Iris pigment epithelial cell (primary cell): ENCODE measurements around the gene FOXP2.
"Not testable (repeated sequence)": the region's sequence is repeated elsewhere in the genome, so short reads cannot be mapped to it uniquely, and the experiment has no call there.

Experiments
- DNase-seq: peaks from one replicate; pipeline ENCODE4 v3.0.0-alpha.2; 2011; ENCODE audit warnings: low read depth

The FOXP2 gene

GRCh38 chr7:114414156-114415063 is at the start of gene FOXP2:
Gene FOXP2 (plus strand): TSS chr7:114414815. CDS start chr7:114426512, 11,697 bp downstream.
- no peak for DNase-seq

GRCh38 chr7:114365791-114366190 is 48.8 kb upstream of the FOXP2 start:
- no peak for DNase-seq

- DNase-seq = no peak
Measured at GRCh38 chr7:114368492-114368891, 46.1 kb upstream of the FOXP2 start.

GRCh38 chr7:114369294-114369693 is 45.3 kb upstream of the FOXP2 start:
- DNase-seq = no peak

GRCh38 chr7:114372619-114373018 is 42.0 kb upstream of the FOXP2 start:
- DNase-seq = no peak

GRCh38 chr7:114375907-114376306 is 38.7 kb upstream of the FOXP2 start:
- DNase-seq = peak; percentile 1

GRCh38 chr7:114383946-114384345 is 30.7 kb upstream of the FOXP2 start:
- DNase-seq = not testable (repeated sequence)

GRCh38 chr7:114384346-114384745 is 30.3 kb upstream of the FOXP2 start:
- DNase-seq = not testable (repeated sequence)

- no peak for DNase-seq
Measured at GRCh38 chr7:114388021-114388420, 26.6 kb upstream of the FOXP2 start.

- peak; percentile 37 for DNase-seq
Measured at GRCh38 chr7:114392686-114393085, 21.9 kb upstream of the FOXP2 start.

- no peak for DNase-seq
Measured at GRCh38 chr7:114402876-114403635, 11.6 kb upstream of the FOXP2 start.

GRCh38 chr7:114405427-114405826 is 9.2 kb upstream of the FOXP2 start:
- DNase-seq = peak; percentile 17

GRCh38 chr7:114409750-114410149 is 4.9 kb upstream of the FOXP2 start:
- peak; percentile 20 for DNase-seq

- no peak for DNase-seq
Measured at GRCh38 chr7:114412548-114412947, 2.1 kb upstream of the FOXP2 start.

- no peak for DNase-seq
Measured at GRCh38 chr7:114413761-114414155, 857 bp upstream of the FOXP2 start.

GRCh38 chr7:114415064-114415989 is 712 bp downstream of the FOXP2 start:
- DNase-seq = no peak

GRCh38 chr7:114416129-114416990 is 1.7 kb downstream of the FOXP2 start:
- DNase-seq = no peak

- DNase-seq = no peak
Measured at GRCh38 chr7:114417290-114417689, 2.7 kb downstream of the FOXP2 start.

- DNase-seq = no peak
Measured at GRCh38 chr7:114418117-114418516, 3.5 kb downstream of the FOXP2 start.

GRCh38 chr7:114419441-114420272 is 5.0 kb downstream of the FOXP2 start:
- DNase-seq = no peak
